Activated CD4-positive, alpha-beta T cell treated with anti-CD3 and anti-CD28 coated beads, Interleukin-2, amount 50 U/mL, for 1 hour (primary cell): ENCODE results near the gene PRSS56.

Source experiments
- DNase-seq: peaks from one replicate; pipeline ENCODE4 v3.0.0-alpha.2; 2020

The PRSS56 gene

GRCh38 chr2:232502911-232503808, 17.0 kb upstream of the PRSS56 start:
- peak; percentile 50 for DNase-seq

GRCh38 chr2:232503809-232504323, 16.3 kb upstream of the PRSS56 start:
- no peak for DNase-seq

- no peak for DNase-seq
These were observed 15.8 kb upstream of the PRSS56 start for GRCh38 chr2:232504438-232504837.

- no peak for DNase-seq
These were observed 14.3 kb upstream of the PRSS56 start for GRCh38 chr2:232505856-232506255.

GRCh38 chr2:232506709-232507108, 13.5 kb upstream of the PRSS56 start:
- no peak for DNase-seq

- DNase-seq: no peak
These were observed 11.9 kb upstream of the PRSS56 start for GRCh38 chr2:232508251-232508650.

GRCh38 chr2:232511336-232511890, 8.8 kb upstream of the PRSS56 start:
- DNase-seq: no peak

GRCh38 chr2:232512602-232513001, 7.6 kb upstream of the PRSS56 start:
- DNase-seq: no peak

- DNase-seq: no peak
These were observed 6.8 kb upstream of the PRSS56 start for GRCh38 chr2:232513353-232513752.

- DNase-seq: no peak
These were observed 4.5 kb upstream of the PRSS56 start for GRCh38 chr2:232515639-232516038.

GRCh38 chr2:232516551-232516950, 3.6 kb upstream of the PRSS56 start:
- no peak for DNase-seq

GRCh38 chr2:232518844-232519243, 1.3 kb upstream of the PRSS56 start:
- DNase-seq: no peak

- no peak for DNase-seq
These were observed 301 bp downstream of the PRSS56 start for GRCh38 chr2:232520489-232520888.

- DNase-seq: no peak
These were observed 910 bp downstream of the PRSS56 start for GRCh38 chr2:232521098-232521497.

- DNase-seq: peak; percentile 70
These were observed 1.9 kb downstream of the PRSS56 start for GRCh38 chr2:232521959-232522622.

GRCh38 chr2:232522623-232523401, 2.6 kb downstream of the PRSS56 start:
- no peak for DNase-seq

GRCh38 chr2:232523402-232523681, 3.2 kb downstream of the PRSS56 start:
- no peak for DNase-seq

GRCh38 chr2:232523682-232524597, 3.8 kb downstream of the PRSS56 start:
- DNase-seq: no peak

- no peak for DNase-seq
These were observed 4.6 kb downstream of the PRSS56 start for GRCh38 chr2:232524771-232525170.

GRCh38 chr2:232525199-232525598, 5.0 kb downstream of the PRSS56 start:
- no peak for DNase-seq

GRCh38 chr2:232525791-232526371, 5.7 kb downstream of the PRSS56 start, which contains the start of gene CHRND:
Gene CHRND (plus strand): TSS chr2:232526160. CDS start chr2:232526216, 56 bp downstream.
- DNase-seq: no peak
